ENCODE measurements around the gene FDXR. TPM values are rescaled to one million over a fixed set of nuclear protein-coding genes. Genes with fewer than 3 reads are reported as not detected.

The FDXR gene
- total and polyA plus RNA-seq, 9 of the 15 experiments (the other 6 are each of a cell fraction or from before 2014, with no cell fraction given), result 0.89 to 70.7 (median 30.9) TPM

DNA sequence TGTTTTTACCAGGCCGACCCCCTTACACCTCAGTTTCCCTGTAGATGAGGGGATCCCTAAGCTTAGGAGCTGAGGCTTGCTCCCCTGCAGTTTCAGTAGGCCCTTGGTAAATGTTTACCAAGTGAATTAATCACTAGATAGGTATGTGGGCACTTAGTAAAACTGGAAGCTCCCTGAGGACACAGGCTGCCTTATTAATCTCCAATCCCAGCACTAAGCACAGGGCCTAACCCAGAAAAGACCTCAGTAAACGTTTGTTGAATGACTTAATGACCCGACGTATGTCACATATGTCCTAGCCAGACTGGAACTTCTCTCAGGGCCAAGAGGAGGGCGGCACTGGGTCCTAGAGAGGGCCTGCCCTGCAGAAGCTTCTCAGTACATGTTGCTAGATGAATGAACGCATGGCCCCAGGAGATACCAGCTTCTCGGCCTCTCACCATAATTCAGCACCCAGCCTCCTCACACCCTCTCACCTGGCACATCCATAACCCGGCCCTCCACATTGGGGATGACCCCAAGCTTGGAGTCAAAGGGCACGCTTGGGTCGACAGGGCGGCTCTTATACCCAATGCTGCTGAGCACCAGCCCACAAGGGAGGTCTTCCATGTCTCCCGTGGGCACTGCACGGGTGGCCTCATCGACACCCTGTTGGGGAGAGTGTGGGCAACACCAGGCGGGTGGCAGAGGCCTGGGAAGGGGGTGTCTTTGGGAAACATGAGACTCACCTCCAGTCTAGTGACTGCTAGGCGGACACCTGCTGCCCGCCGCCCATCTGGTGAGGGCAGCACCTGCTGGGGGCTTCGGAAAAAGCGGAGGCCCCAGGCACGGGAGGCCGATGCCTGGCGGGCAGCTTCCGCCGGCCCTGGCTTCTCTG is 9.1 kb downstream of the FDXR start:
- in situ Hi-C loops (cut with MboI), result no loop called here
- no TSS peak for BruUV-seq (replicated peaks)
- POLR2A ChIA-PET, result interaction anchor here (0.5 to 8.0 kb wide), 7 partner anchors 9 to 96 kb away, joined by 3 to 62 read pairs (median 4); partner anchors contain the start of genes FDXR and NAT9

GRCh38 chr17:74862919-74863318 is 9.9 kb downstream of the FDXR start:
- CTCF ChIA-PET (ENCODE audit: low intra/inter-chr PET ratio), result interaction anchor here (0.6 to 2.6 kb wide), 2 partner anchors 72 to 496 kb away, joined by 3 to 18 read pairs; no protein-coding TSS in a partner anchor
- no peak overlapping the region; a peak in 1 of 4 replicates for H3K9ac ChIP-seq (ENCODE audit: insufficient read depth in 1 of 2, low read depth in 2 of 2, low read length in 2 of 2)
- H4K20me1 ChIP-seq (replicated peaks; ENCODE audit: control insufficient read depth, insufficient read depth, low read length), result no peaks in the 10 kb centered on the region
- no peak overlapping the region for H3K27ac ChIP-seq (ENCODE audit: extremely low read depth, low read depth, low read length)
- H3K4me3 ChIP-seq, result no peak overlapping the region
- H3K36me3 ChIP-seq (ENCODE audit: control insufficient read depth, insufficient read depth, low read length), result peaks cover 46% of the 10 kb centered on the region; the same call in 2 of the 3 replicates
- DNase-seq (ENCODE audit: extremely low read depth in 1 of 4, low spot score in 3 of 4) (no peak), FAIRE-seq (no peak), ATAC-seq (no peak)
- no TSS peak for BruUV-seq (replicated peaks)
- intact Hi-C loops (cut with micrococcal nuclease), result no loop called here
- no peak overlapping the region for H3K4me2 ChIP-seq (ENCODE audit: insufficient read depth, low read length)
- H3K9me3 ChIP-seq (replicated peaks; ENCODE audit: control insufficient read depth, insufficient read depth, low read depth, low read length), result no peaks in the 10 kb centered on the region
- no peaks in the 10 kb centered on the region for H3K9me1 ChIP-seq (ENCODE audit: control insufficient read depth, insufficient read depth, low read length)
- H3K4me1 ChIP-seq (replicated peaks in 1 of 2; ENCODE audit: control insufficient read depth in 2 of 2, insufficient read depth in 2 of 2, low read length in 2 of 2), result peaks cover 23 to 77% of the 10 kb centered on the region in 2 experiments
- H3K27me3 ChIP-seq (ENCODE audit: control insufficient read depth in 2 of 2, insufficient read depth in 2 of 2, low read length in 2 of 2), result 0 out of 5 replicates have a peak, but pooled peaks cover 0 to 6% of the 10 kb centered on the region in 2 experiments
- POLR2A ChIA-PET, result interaction anchor here (0.7 to 8.0 kb wide), 10 partner anchors 9 to 125 kb away, joined by 3 to 62 read pairs (median 4); partner anchors contain the start of genes CDR2L and FDXR
- 72% methylated on average over 6 of the region's 6 CpGs for WGBS (ENCODE audit: insufficient coverage, low coverage, missing lambda C conversion rate)
- H2AFZ ChIP-seq (ENCODE audit: low read depth, low read length), result no peak overlapping the region
- H3K79me2 ChIP-seq (ENCODE audit: control insufficient read depth, insufficient read depth, low read length), result peaks cover 8% of the 10 kb centered on the region; the same call in 1 of the 3 replicates
- in situ Hi-C loops (cut with MboI), result no loop called here
- TF ChIP-seq ZNF785 (CRISPR knock-in tag; IDR thresholded peaks at IDR 0.05) (no peak), NCOR1 (IDR thresholded peaks at IDR 0.05) (no peak), RBFOX2 (IDR thresholded peaks at IDR 0.05; ENCODE audit: low read depth, low read length) (0 out of 2 replicates have a peak, but pooled peaks have one; percentile 29), RREB1 (CRISPR knock-in tag; IDR thresholded peaks at IDR 0.05) (no peak), RFX1 (IDR thresholded peaks at IDR 0.05) (no peak), NR2C1 (IDR thresholded peaks at IDR 0.05) (no peak), NR2C1 (tag; IDR thresholded peaks at IDR 0.05) (no peak)

More for the DNA sequence above, 9.1 kb downstream of the FDXR start:
- CTCF ChIA-PET (ENCODE audit: low intra/inter-chr PET ratio), result interaction anchor here (1.7 to 2.6 kb wide), 3 partner anchors 72 to 119 kb away, joined by 10 to 19 read pairs (median 18); no protein-coding TSS in a partner anchor
- Histone ChIP-seq H3K4me2 (ENCODE audit: insufficient read depth, low read length) (no peak overlapping the region), H3K9ac (ENCODE audit: insufficient read depth in 1 of 2, low read depth in 2 of 2, low read length in 2 of 2) (no peak overlapping the region), H3K4me1 (replicated peaks in 1 of 2; ENCODE audit: control insufficient read depth in 2 of 2, insufficient read depth in 2 of 2, low read length in 2 of 2) (peaks cover 31 to 83% of the 10 kb centered on the region in 2 experiments), H3K9me1 (ENCODE audit: control insufficient read depth, insufficient read depth, low read length) (no peaks in the 10 kb centered on the region), H3K36me3 (ENCODE audit: control insufficient read depth, insufficient read depth, low read length) (peaks cover 46% of the 10 kb centered on the region; the same call in 2 of the 3 replicates), H3K4me3 (no peak overlapping the region), H3K27me3 (ENCODE audit: control insufficient read depth in 2 of 2, insufficient read depth in 2 of 2, low read length in 2 of 2) (0 out of 5 replicates have a peak, but pooled peaks cover 0 to 6% of the 10 kb centered on the region in 2 experiments), H3K79me2 (ENCODE audit: control insufficient read depth, insufficient read depth, low read length) (peaks cover 8% of the 10 kb centered on the region; the same call in 1 of the 3 replicates), H4K20me1 (replicated peaks; ENCODE audit: control insufficient read depth, insufficient read depth, low read length) (no peaks in the 10 kb centered on the region), H3K27ac (ENCODE audit: extremely low read depth, low read depth, low read length) (no peak overlapping the region), H3K9me3 (replicated peaks; ENCODE audit: control insufficient read depth, insufficient read depth, low read depth, low read length) (no peaks in the 10 kb centered on the region), H2AFZ (ENCODE audit: low read depth, low read length) (no peak overlapping the region)
- no peak for ATAC-seq
- intact Hi-C loops (cut with micrococcal nuclease), result no loop called here
- FAIRE-seq, result no peak
- DNase-seq (ENCODE audit: extremely low read depth in 1 of 4, low spot score in 3 of 4), result no peak
- TF ChIP-seq KDM1A (IDR thresholded peaks at IDR 0.05), result no peak
- no peak for TF ChIP-seq KHSRP (IDR thresholded peaks at IDR 0.05)
- peak; percentile 38; the same call in 1 of the 2 replicates for TF ChIP-seq POLR2G (IDR thresholded peaks at IDR 0.05; ENCODE audit: low read depth, low read length)
- no peak for TF ChIP-seq ZFPM2 (CRISPR knock-in tag; IDR thresholded peaks at IDR 0.05)
- 92% methylated on average over 22 of the region's 25 CpGs for WGBS (ENCODE audit: insufficient coverage, low coverage, missing lambda C conversion rate)
